Regular cardiac myocyte (primary cell): ENCODE data around the gene ZNF48. TPM values are rescaled to one million over a fixed set of nuclear protein-coding genes. Genes with fewer than 3 reads are reported as not detected.

Source experiments
- total RNA-seq: library from RNA; depleted of rRNA; stranded (reverse); fragments of >200 nt; gene quantifications from 2 replicates; pipeline ENCODE4 v1.2.3, GENCODE V29; 2014

Gene ZNF48
- total RNA-seq = 6.5 and 6.8 TPM in 2 replicates

GRCh38 chr16:30395155-30395991 is at the start of gene ZNF48:
ZNF48 (plus strand) TSS chr16:30395420; CDS start chr16:30395795, 375 bp downstream.

DNA sequence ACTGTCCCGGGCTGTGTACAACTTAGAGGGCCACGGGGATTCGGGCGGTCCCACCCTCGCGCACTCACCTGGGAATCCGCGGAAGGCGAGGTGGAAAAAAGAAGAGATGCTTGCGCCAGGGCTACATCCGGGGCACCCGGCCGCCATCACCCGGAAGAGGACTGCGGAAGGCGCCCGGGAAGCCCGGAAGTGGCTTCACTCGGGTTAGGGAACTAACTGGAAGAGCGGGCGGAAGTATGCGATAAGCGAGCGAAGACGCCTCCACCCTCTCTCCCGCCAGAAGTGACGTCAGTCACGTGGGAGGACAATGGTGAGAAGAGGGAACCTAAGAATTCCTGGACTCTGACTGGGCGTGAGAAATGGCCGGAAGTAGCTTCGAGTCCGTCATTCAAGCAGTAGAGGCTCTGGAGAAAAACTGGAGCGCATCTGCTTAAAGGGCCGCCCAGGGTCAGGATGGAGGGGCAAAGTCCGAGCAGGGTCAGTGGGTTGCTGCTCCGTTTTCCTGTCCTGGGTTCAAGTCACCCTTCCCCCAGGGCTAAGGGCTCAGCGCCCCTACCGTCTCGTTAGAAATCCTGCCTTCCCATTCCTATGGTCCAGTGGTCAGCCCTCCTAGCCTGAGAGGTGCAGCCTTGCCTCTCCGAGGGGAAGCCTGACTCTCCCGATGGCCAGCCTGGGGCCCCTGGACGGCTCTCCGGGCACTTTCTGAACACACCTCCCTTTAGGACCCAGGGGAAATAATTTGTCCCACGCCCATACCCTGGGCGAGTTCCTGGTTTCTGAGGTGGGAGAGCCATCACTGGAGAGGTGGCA is 39.9 kb upstream of the ZNF48 start, which contains the start of gene CD2BP2:
Gene CD2BP2, minus strand, starts transcription at position 165 of the 810 bp plus-strand sequence. CDS start 627 bp downstream, outside the sequence.

DNA sequence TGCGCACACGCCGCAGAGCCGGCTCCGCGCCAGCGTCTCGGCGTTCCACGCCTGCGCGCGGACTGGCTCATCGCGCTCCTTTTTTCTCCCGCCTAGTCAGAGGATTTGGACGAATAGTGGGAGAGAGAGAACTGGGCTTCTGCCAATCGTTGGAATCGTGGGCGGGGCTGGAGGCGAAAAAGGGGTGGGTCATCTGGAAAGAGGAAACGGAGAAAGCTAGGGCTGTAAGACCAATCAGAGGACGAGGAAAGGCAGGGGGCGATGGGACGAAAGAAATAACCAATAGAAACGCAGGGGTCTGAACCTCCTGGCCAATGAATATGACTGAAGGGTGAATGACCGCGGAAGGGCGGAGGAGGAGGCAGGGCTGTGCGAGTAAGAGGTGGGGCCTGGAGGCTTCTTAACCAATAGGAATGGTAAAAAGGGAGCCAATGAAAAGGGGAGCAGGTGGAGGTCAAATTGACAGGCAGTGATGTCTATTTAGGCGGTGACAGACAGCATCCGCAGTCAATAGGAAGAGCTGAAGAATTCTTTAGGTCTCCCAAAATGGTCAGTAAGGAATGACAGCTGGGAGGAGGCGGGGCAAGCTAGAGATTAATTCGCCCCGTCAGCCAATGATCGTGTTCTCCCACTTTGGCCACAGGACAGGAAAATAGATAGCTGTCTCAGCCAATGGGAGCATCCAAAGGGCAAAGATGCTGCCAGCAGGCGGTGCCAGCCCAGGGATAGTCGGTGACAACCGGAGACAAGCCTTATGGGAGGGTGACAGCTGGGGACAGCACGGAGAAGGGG is 24.6 kb upstream of the ZNF48 start, which contains the start of gene TBC1D10B:
Gene TBC1D10B, minus strand, starts transcription at position 39 of the 792 bp plus-strand sequence. CDS start 311 bp downstream, outside the sequence.

GRCh38 chr16:30374538-30374937 is 20.7 kb upstream of the ZNF48 start, which contains the start of gene MYL11:
MYL11 (plus strand) TSS chr16:30374802; CDS start chr16:30374858, 56 bp downstream.

DNA sequence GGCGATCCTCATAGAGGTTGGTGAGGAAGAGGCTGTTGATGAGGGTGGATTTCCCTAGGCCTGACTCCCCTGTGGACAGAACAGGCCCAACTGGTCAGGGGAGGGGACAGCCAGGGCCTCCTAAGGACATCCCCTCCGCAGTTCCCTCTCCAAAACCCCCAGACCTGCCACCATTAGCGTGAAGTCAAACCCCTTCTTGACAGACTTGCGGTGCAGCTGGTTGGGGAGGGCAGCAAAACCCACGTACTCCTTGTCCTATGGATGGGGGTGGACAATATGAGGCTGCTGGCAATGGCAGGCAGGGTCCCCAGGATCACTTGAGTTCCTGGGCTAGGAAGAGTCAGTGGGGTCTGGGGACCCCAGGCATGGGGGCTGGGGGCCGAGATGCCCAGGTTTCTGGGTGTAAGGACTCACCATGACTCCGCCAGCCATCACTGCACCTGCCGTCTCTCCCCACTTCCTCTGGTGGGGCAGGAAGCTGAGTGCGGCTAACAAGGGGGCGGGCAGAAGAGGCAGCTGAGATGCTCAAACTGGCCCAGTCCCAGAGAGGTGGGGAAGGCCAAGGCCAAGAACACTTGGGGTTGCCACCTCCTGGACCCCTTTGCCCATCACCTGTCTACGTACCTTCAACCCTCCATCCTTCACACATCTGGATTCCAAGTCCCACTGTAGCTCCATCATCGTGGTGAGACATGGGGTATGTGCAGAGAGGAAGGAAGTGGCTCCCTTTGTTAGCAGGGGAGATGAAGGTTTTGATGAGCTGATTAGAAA is 12.9 kb upstream of the ZNF48 start, which contains the start of gene SEPTIN1:
Gene SEPTIN1, minus strand, starts transcription at position 451 of the 771 bp plus-strand sequence. Its CDS starts 19 bp downstream, at position 432.

GRCh38 chr16:30407102-30407803 is 12.0 kb downstream of the ZNF48 start, which contains the start of gene ZNF771:
ZNF771 (plus strand) TSS chr16:30407606; CDS start chr16:30408054, 448 bp downstream.

GRCh38 chr16:30429678-30430427 is 34.6 kb downstream of the ZNF48 start, which contains the start of gene DCTPP1:
DCTPP1 (minus strand) TSS chr16:30430030; CDS start chr16:30429980, 50 bp downstream.

DNA sequence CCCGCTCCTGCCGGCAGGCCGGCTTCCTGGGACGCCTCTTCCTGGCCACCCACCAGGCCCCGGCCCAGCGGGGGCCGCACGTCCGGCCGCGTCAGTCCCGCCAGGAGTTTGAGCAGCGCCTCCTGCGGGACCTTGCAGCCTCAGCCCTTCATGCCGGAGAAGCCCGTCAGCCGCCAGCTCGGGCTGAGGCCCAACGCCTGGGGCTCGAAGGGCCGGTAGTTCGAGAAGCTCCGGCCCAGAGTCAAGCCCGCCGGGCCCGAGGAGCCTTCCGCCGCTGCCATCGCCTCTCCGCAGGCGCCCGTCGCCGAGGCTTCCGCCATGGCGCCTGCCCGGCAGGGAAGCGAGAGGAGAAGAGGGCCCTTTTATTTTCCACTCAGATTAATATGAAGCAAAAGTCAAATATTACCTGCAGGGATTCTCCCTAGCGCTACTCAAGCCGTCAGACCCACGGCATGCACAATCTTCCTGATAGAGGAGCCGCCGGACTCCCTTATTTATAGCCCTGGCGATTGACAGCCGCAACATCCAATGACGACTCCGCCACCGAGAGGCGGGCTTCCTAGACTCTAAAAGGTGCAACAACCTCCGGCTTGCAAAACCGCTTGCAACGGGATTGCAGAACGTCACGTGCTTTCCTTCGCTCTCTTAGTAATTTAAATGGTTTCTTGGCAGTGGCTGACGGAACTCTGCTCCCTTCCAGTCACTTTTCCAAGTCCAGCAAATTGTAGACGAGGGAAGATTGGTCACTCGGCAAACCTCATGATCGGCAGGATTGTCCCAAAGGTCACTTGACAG is 50.4 kb downstream of the ZNF48 start, which contains the start of gene SEPHS2:
Gene SEPHS2, minus strand, starts transcription at position 467 of the 795 bp plus-strand sequence. Its CDS starts 147 bp downstream, at position 320.

Other genes starting within 250 kb of the ZNF48 start
- gene CORO1A, start 211.8 kb upstream of the ZNF48 start, total RNA-seq = 0.28 and 3.3 TPM in 2 replicates
- 126 and 208 TPM in 2 replicates for gene BOLA2B, start 201.8 kb upstream of the ZNF48 start, total RNA-seq
- 13.5 and 18.8 TPM in 2 replicates for gene SLX1A, start 201.5 kb upstream of the ZNF48 start, total RNA-seq
- 1.9 and 2.3 TPM in 2 replicates for gene SULT1A3, start 196.2 kb upstream of the ZNF48 start, total RNA-seq
- gene NPIPB13, start 146.9 kb upstream of the ZNF48 start, total RNA-seq = 0.58 and 1.4 TPM in 2 replicates
- gene CD2BP2, start 40.1 kb upstream of the ZNF48 start, total RNA-seq = 27.3 and 45.8 TPM in 2 replicates
- 19.2 and 38.0 TPM in 2 replicates for gene TBC1D10B, start 24.9 kb upstream of the ZNF48 start, total RNA-seq
- gene MYL11, start 20.6 kb upstream of the ZNF48 start, total RNA-seq = not detected in 2 replicates
- gene SEPTIN1, start 12.9 kb upstream of the ZNF48 start, total RNA-seq = not detected in 2 replicates
- 12.7 and 21.1 TPM in 2 replicates for gene ZNF771, start 12.2 kb downstream of the ZNF48 start, total RNA-seq
- gene DCTPP1, start 34.6 kb downstream of the ZNF48 start, total RNA-seq = 10.4 and 38.0 TPM in 2 replicates
- 6.5 and 28.4 TPM in 2 replicates for gene SEPHS2, start 50.5 kb downstream of the ZNF48 start, total RNA-seq
- gene ITGAL, start 77.3 kb downstream of the ZNF48 start, total RNA-seq = not detected in 2 replicates
- gene ZNF768, start 131.1 kb downstream of the ZNF48 start, total RNA-seq = 18.0 and 19.4 TPM in 2 replicates
- gene ZNF747, start 139.4 kb downstream of the ZNF48 start, total RNA-seq = 8.6 and 10.4 TPM in 2 replicates
- gene ZNF764, start 163.0 kb downstream of the ZNF48 start, total RNA-seq = 4.2 and 4.4 TPM in 2 replicates
- 5.6 and 12.7 TPM in 2 replicates for gene ZNF688, start 176.3 kb downstream of the ZNF48 start, total RNA-seq
- gene ZNF785, start 190.3 kb downstream of the ZNF48 start, total RNA-seq = 7.3 and 8.1 TPM in 2 replicates
- 2.3 and 5.2 TPM in 2 replicates for gene ZNF689, start 215.0 kb downstream of the ZNF48 start, total RNA-seq